HepG2 (cell line): ENCODE results near the gene LGALS1.

Source experiments
- ETV6 ChIP-seq: sonication (generic); formaldehyde crosslinking; conservative IDR thresholded peaks from 2 replicates; pipeline ENCODE4 v1.4.0; 2020; ENCODE audit warnings: missing genetic modification reagents
- TCF12 ChIP-seq, 2 experiments: fragments of 450-650 bp in 1 of 2; sonication (generic) in 1 of 2; formaldehyde crosslinking in 1 of 2; IDR thresholded peaks; 2 replicates each; pipeline versions ENCODE4 v1.6.1 to v1.8.0; 2017 to 2022; ENCODE audit warnings: antibody characterized with exemption in 1 of 2, mild to moderate bottlenecking in 1 of 2, missing genetic modification reagents in 1 of 2, moderate library complexity in 1 of 2
- ZBTB1 ChIP-seq: sonication (generic); formaldehyde crosslinking; IDR thresholded peaks from 2 replicates; pipeline ENCODE4 v1.4.0; 2020; ENCODE audit warnings: missing genetic modification reagents, borderline replicate concordance
- ZNF570 ChIP-seq: sonication (generic); formaldehyde crosslinking; IDR thresholded peaks from 2 replicates; pipeline ENCODE4 v1.4.0; 2020; ENCODE audit warnings: mild to moderate bottlenecking, missing genetic modification reagents, borderline replicate concordance
- TF ChIP-seq, protein P1 (sequence below): IDR thresholded peaks from 2 replicates; pipeline ENCODE4 v1.6.1; 2012; ENCODE audit warnings: inconsistent platforms

DNA sequence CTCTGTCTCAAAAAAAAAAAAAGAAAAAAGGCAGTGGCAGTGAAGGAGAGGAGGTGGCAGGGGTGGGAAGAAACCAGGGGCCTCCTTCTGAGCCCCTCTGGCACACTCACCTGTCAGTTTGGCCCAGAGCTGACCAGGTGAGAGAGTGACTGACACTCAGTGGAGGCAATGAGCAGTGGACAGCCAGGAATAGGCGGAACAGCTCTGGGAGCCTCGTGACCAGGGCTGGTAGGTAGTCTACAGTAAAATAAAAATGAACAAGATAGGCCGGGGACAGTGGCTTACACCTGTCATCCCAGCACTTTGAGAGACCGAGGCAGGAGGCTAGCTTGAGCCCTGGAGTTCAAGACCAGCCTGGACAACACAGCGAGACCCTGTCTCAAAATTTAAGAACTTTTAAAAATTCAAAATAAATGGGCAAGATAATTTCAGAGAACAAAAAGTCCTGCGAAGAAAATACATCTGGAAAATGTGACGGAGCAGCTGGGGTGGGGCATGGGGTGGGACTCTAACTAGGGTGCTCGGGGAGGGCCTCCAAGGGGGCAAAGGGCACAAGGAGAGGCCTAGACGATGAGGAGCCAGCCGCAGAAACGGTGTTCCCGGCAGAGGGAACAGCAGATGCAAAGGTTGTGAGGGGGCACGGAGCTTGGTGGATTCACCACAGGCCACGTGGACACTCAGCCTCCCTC is 20.7 kb upstream of the LGALS1 start:
- TF ChIP-seq ZNF570 (CRISPR knock-in tag), result no peak
- TF ChIP-seq, protein P1, sequence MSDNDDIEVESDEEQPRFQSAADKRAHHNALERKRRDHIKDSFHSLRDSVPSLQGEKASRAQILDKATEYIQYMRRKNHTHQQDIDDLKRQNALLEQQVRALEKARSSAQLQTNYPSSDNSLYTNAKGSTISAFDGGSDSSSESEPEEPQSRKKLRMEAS, result no peak
- no peak for TF ChIP-seq TCF12 (IDR thresholded peaks at IDR 0.05)
- no peak for TF ChIP-seq TCF12 (CRISPR knock-in tag; IDR thresholded peaks at IDR 0.05)
- no peak for TF ChIP-seq ETV6 (CRISPR knock-in tag)
- TF ChIP-seq ZBTB1, result no peak
